HCT116 (cell line): ENCODE results near the gene GNB4. TPM values are rescaled to one million over a fixed set of nuclear protein-coding genes. Genes with fewer than 3 reads are reported as not detected.

ENCODE experiments used
- ATAC-seq: fragments of 200-7000 bp; cut with Tn5 transposase; 2 replicates; pipeline ENCODE4 v1.9.1; 2020; ENCODE audit warnings: mild to moderate bottlenecking, moderate library complexity
- BruUV-seq: library from RNA; stranded (reverse); fragments of 400-500 nt; replicated peaks from 2 replicates; lab custom pipeline; 2021; lab: Mats Ljungman, UMichigan
- CTCF ChIA-PET: fragments of 300-600 bp; sonication (Branson Sonifier 250); formaldehyde crosslinking; loops from one replicate; lab custom pipeline; 2021; ENCODE audit warnings: antibody characterized with exemption; lab: Charles Lee
- POLR2A ChIA-PET: fragments of 300-600, 350-600 bp; sonication (Branson Sonifier 250); formaldehyde crosslinking; loops from one replicate; lab custom pipeline; 2021; ENCODE audit warnings: antibody characterized with exemption; lab: Charles Lee
- RAD21 ChIA-PET, 2 experiments: fragments of 300-600 bp; sonication (Branson Sonifier 250); formaldehyde crosslinking; loops; one replicate each; lab custom pipeline; 2023; ENCODE audit warnings: low total read pairs in 2 of 2; ENCODE audit not compliant: uncharacterized antibody in 2 of 2, unreplicated experiment in 2 of 2, low non-redundant PET in 1 of 2; lab: Charles Lee
- DNase-seq: peaks from one replicate; pipeline ENCODE4 v3.0.0-alpha.2; 2010; ENCODE audit warnings: low read depth, low spot score
- H2AFZ ChIP-seq: fragments of 200-600 bp; shearing (Covaris generic), sonication (generic); 2 replicates; pipeline ENCODE4 v1.6.1; 2017; ENCODE audit warnings: low read depth, mixed run types, mixed read lengths, antibody characterized with exemption, low read length; ENCODE audit not compliant: poor library complexity, severe bottlenecking
- H3K27ac ChIP-seq: 2 replicates; pipeline ENCODE4 v1.5.1; 2012; ENCODE audit warnings: low read depth, low read length
- H3K27me3 ChIP-seq: fragments of 200-600 bp; sonication (generic); 2 replicates; pipeline ENCODE4 v1.6.1; 2016; ENCODE audit warnings: mixed run types, low read length, mixed read lengths; ENCODE audit not compliant: insufficient read depth
- H3K36me3 ChIP-seq, 2 experiments: fragments of 200-500 bp in 1 of 2; fragments of 200-600 bp in 1 of 2; sonication (Bioruptor generic) in 1 of 2; sonication (generic) in 1 of 2; 2 replicates each; pipeline versions ENCODE4 v1.5.1 to v1.6.1; 2014 to 2016; ENCODE audit warnings: low read length in 2 of 2, inconsistent platforms in 1 of 2, mixed read lengths in 1 of 2, mixed run types in 1 of 2; ENCODE audit not compliant: insufficient read depth in 2 of 2, control insufficient read depth in 1 of 2
- H3K4me1 ChIP-seq, 2 experiments: fragments of 200-600 bp in 1 of 2; sonication (generic) in 1 of 2; 2 replicates each; pipeline versions ENCODE4 v1.5.1 to v1.6.1; 2012 to 2017; ENCODE audit warnings: low read length in 2 of 2, inconsistent platforms in 1 of 2, mild to moderate bottlenecking in 1 of 2, mixed read lengths in 1 of 2, mixed run types in 1 of 2, moderate library complexity in 1 of 2; ENCODE audit not compliant: insufficient read depth in 2 of 2, control insufficient read depth in 1 of 2
- H3K4me2 ChIP-seq: fragments of 200-600 bp; sonication (generic); 2 replicates; pipeline ENCODE4 v1.6.1; 2017; ENCODE audit warnings: mixed run types, low read length, mixed read lengths
- H3K4me3 ChIP-seq, 2 experiments: fragments of 200-600 bp in 1 of 2; sonication (generic) in 1 of 2; replicated peaks in 1 of 2; 2 replicates each; pipeline ENCODE4 v1.5.1; 2011 to 2016; ENCODE audit warnings: low read length in 2 of 2, control low read depth in 1 of 2, low read depth in 1 of 2, mild to moderate bottlenecking in 1 of 2, mixed read lengths in 1 of 2, mixed run types in 1 of 2
- H3K79me2 ChIP-seq: fragments of 200-600 bp; sonication (generic); 2 replicates; pipeline ENCODE4 v1.6.1; 2017; ENCODE audit warnings: mild to moderate bottlenecking, mixed run types, low read length, moderate library complexity, mixed read lengths; ENCODE audit not compliant: insufficient read depth
- H3K9ac ChIP-seq: fragments of 200-600 bp; sonication (generic); 2 replicates; pipeline ENCODE4 v1.6.1; 2016; ENCODE audit warnings: low read length, mixed read lengths
- H3K9me2 ChIP-seq: fragments of 200-600 bp; sonication (generic), shearing (Covaris generic); 2 replicates; pipeline ENCODE4 v1.6.1; 2017; ENCODE audit warnings: mixed run types, mild to moderate bottlenecking, moderate library complexity; ENCODE audit not compliant: insufficient read depth
- H3K9me3 ChIP-seq, 2 experiments: fragments of 200-500 bp in 1 of 2; fragments of 200-600 bp in 1 of 2; sonication (Bioruptor generic) in 1 of 2; sonication (generic) in 1 of 2; 2 replicates each; pipeline ENCODE4 v1.6.1; 2014 to 2017; ENCODE audit warnings: low read length in 2 of 2, mixed read lengths in 2 of 2, inconsistent platforms in 1 of 2, low read depth in 1 of 2, mild to moderate bottlenecking in 1 of 2, mixed run types in 1 of 2, moderate library complexity in 1 of 2; ENCODE audit not compliant: control insufficient read depth in 1 of 2, insufficient read depth in 1 of 2
- H4K20me1 ChIP-seq: fragments of 200-600 bp; sonication (generic), shearing (Covaris generic); 2 replicates; pipeline ENCODE4 v1.6.1; 2017; ENCODE audit warnings: mixed run types, mild to moderate bottlenecking, moderate library complexity; ENCODE audit not compliant: insufficient read depth
- CEBPB ChIP-seq: IDR thresholded peaks from 2 replicates; pipeline ENCODE4 v1.6.1; 2012; ENCODE audit warnings: low read depth
- ELF1 ChIP-seq: IDR thresholded peaks from 2 replicates; pipeline ENCODE4 v1.6.1; 2012; ENCODE audit warnings: low read depth, borderline replicate concordance
- POLR2AphosphoS5 ChIP-seq: IDR thresholded peaks from 2 replicates; pipeline ENCODE4 v1.6.1; 2011; ENCODE audit warnings: mild to moderate bottlenecking, low read depth, low read length, moderate library complexity
- SP1 ChIP-seq: IDR thresholded peaks from 2 replicates; pipeline ENCODE4 v1.6.1; 2012; ENCODE audit warnings: low read depth
- SRF ChIP-seq: IDR thresholded peaks from 2 replicates; pipeline ENCODE4 v1.6.1; 2012; ENCODE audit warnings: low read depth
- intact Hi-C: fragments of 100-400 bp; cut with micrococcal nuclease; formaldehyde crosslinking; loops from 2 replicates; pipeline ENCODE4 v1.10.0; 2022
- total RNA-seq: library from RNA; stranded (reverse); gene quantifications from one replicate; pipeline ENCODE4 v1.2.1, GENCODE V29; 2021; ENCODE audit not compliant: unreplicated experiment
- TF ChIP-seq, protein P1 (sequence below): IDR thresholded peaks from 2 replicates; pipeline ENCODE4 v1.6.1; 2012

The GNB4 gene
- total RNA-seq, 1 experiment from 2014 or later: 0.10 TPM

DNA sequence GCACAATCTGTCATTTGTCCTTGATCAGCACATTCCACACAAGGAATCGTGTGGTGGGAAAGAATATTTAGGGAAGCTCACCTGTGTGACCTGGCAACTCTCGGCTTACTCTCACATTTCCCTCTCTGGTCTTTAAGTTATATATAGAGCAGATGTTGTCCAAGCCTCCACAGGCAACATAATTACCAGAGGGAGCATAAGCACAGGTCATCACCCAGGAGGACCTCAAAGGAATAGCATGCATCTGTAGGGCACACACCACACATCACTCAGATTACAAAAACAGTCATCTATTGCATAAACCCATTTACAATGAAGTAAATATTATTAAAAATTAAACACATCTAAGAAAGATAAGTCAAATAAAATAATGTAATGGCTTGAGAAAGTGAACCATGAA, 36.5 kb downstream of the GNB4 start:
- no peaks in the 10 kb centered on the region for H4K20me1 ChIP-seq

DNA sequence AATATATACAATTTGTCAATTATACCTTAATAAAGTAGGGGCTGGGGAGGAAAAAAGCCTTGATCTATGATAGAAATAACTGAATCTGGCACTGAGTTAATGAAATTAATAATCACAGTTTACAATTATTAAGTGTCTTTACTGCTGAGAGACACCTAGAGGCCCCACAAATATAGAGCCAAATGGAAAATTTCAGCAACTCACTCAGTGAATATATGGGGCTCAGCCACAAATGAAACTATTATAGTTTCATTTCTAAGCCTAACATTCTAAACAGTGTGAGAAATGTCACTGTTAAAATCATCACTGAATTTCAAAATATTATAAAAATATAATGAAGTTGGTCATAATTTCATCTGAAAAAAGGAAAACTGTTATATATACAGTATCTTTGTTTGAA, 40.3 kb downstream of the GNB4 start:
- POLR2A ChIA-PET: no interaction called here
- RAD21 ChIA-PET: no interaction called here
- DNase-seq (no peak), ATAC-seq (no peak)
- no peaks in the 10 kb centered on the region; the same call in 1 of the 2 replicates for H3K9me2 ChIP-seq
- H3K27ac ChIP-seq: no peak overlapping the region
- no peaks in the 10 kb centered on the region for H3K36me3 ChIP-seq
- no peaks in the 10 kb centered on the region for H3K4me1 ChIP-seq
- no peak for TF ChIP-seq CEBPB
- TF ChIP-seq, protein P1, sequence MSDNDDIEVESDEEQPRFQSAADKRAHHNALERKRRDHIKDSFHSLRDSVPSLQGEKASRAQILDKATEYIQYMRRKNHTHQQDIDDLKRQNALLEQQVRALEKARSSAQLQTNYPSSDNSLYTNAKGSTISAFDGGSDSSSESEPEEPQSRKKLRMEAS: no peak
- TF ChIP-seq SRF: no peak
- no peak for TF ChIP-seq ELF1
- no peak for TF ChIP-seq SP1
- H4K20me1 ChIP-seq: no peaks in the 10 kb centered on the region
- no peak overlapping the region for H3K4me2 ChIP-seq
- no peaks in the 10 kb centered on the region for H3K9me3 ChIP-seq
- H3K4me3 ChIP-seq: no peak overlapping the region
- no peaks in the 10 kb centered on the region for H3K27me3 ChIP-seq
- no peak overlapping the region for H3K9ac ChIP-seq
- intact Hi-C loops: no loop called here
- CTCF ChIA-PET: no interaction called here
- no TSS peak for BruUV-seq
- H2AFZ ChIP-seq: no peak overlapping the region
- H3K79me2 ChIP-seq: no peaks in the 10 kb centered on the region

More for the DNA sequence above, 36.5 kb downstream of the GNB4 start:
- DNase-seq: no peak
- Histone ChIP-seq H3K9me3 (no peaks in the 10 kb centered on the region), H2AFZ (no peak overlapping the region), H3K79me2 (no peaks in the 10 kb centered on the region), H3K4me2 (no peak overlapping the region), H3K9ac (no peak overlapping the region), H3K9me2 (no peaks in the 10 kb centered on the region; the same call in 1 of the 2 replicates), H3K4me3 (no peak overlapping the region), H3K36me3 (no peaks in the 10 kb centered on the region; a peak in 1 of 4 replicates), H3K4me1 (no peaks in the 10 kb centered on the region), H3K27ac (no peak overlapping the region), H3K27me3 (no peaks in the 10 kb centered on the region)
- intact Hi-C loops: no loop called here
- no TSS peak for BruUV-seq
- no peak for TF ChIP-seq POLR2AphosphoS5
- RAD21 ChIA-PET: no interaction called here
- POLR2A ChIA-PET: no interaction called here
- no peak for ATAC-seq
- CTCF ChIA-PET: no interaction called here
